Measurements from ENCODE around the gene GBX2. TPM values are rescaled to one million over a fixed set of nuclear protein-coding genes. Genes with fewer than 3 reads are reported as not detected.

GBX2 gene
- total RNA-seq, 1 donor from 2014 or later, result not detected

DNA sequence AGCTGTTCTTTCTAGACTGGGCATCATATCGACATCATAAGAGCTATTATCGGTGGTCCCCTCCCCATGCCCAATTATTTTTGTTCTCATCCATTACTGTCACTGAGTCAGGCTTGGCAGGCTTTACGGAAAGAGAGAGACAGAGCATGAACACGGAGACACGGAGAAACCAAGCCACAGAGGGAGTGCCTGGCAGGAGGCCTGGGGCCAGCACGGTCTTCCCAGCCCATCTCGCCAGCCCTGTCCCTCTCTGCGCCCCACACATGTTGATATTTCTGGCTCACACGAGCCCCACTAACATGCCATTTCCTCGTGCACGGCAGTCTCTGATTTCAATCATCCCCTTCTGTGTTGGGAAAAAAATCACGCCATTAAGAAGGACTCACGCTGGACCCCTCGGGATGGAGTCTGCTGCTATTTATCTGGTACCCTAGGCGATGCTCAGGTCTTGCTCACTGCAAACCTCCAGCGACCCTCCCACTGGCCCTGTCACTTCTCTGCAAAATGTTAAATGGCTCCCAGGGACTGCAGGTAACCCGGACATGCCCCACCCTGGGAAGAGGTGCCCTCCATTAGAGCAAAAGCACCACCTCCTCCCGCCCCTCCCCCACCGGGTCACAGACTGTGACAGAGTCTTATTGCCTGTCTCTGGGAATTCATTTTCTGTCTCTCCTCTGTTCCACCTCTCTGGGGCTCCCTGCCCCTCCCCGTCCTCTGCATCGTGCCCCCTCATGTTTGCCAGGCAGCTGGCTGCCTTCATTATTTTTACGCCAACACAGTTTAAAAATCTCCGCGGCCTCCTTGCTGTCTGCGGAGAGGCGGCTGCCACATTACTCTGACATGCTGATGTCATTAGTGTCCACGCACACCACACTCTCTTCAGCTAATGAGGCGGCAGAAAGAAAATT is 40.1 kb upstream of the GBX2 start:
- H3K4me1 ChIP-seq, result no peaks in the 10 kb centered on the region
- TF ChIP-seq, protein P1, sequence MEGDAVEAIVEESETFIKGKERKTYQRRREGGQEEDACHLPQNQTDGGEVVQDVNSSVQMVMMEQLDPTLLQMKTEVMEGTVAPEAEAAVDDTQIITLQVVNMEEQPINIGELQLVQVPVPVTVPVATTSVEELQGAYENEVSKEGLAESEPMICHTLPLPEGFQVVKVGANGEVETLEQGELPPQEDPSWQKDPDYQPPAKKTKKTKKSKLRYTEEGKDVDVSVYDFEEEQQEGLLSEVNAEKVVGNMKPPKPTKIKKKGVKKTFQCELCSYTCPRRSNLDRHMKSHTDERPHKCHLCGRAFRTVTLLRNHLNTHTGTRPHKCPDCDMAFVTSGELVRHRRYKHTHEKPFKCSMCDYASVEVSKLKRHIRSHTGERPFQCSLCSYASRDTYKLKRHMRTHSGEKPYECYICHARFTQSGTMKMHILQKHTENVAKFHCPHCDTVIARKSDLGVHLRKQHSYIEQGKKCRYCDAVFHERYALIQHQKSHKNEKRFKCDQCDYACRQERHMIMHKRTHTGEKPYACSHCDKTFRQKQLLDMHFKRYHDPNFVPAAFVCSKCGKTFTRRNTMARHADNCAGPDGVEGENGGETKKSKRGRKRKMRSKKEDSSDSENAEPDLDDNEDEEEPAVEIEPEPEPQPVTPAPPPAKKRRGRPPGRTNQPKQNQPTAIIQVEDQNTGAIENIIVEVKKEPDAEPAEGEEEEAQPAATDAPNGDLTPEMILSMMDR (IDR thresholded peaks at IDR 0.05), result no peak
- peaks cover 14% of the 10 kb centered on the region for H3K27me3 ChIP-seq (ENCODE audit: low read depth)
- no peak overlapping the region for H3K4me3 ChIP-seq
- DNase-seq (no peak), ATAC-seq (no peak)
- H3K27ac ChIP-seq, result no peak overlapping the region
- no peaks in the 10 kb centered on the region for H3K36me3 ChIP-seq
- intact Hi-C loops (cut with DNase I), result no loop called here
- H3K9me3 ChIP-seq, result no peaks in the 10 kb centered on the region

DNA sequence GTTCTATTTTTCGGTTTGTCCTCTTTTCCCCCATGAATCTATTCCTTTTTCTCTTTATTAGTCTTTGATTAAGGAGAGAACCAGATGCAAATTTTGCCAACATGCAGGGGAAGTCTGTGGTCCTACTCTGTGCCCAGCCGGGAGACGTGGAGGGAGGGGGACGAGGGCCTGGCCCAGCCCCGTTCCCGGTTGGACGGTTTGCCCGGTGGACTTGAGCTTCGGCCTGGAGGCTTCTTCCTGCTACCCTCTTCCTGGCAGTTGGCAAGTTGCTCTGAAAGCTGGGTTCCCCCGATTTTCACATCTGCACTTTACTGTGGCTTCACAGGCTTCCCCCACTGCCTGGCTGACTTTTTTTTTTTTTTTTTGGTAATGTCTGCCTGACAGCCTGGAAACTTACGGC is 39.3 kb upstream of the GBX2 start:
- no peak overlapping the region for H3K27ac ChIP-seq
- H3K27me3 ChIP-seq (ENCODE audit: low read depth), result peaks cover 11% of the 10 kb centered on the region
- ATAC-seq (no peak), DNase-seq (no peak)
- H3K4me1 ChIP-seq, result no peaks in the 10 kb centered on the region
- intact Hi-C loops (cut with DNase I), result no loop called here
- H3K9me3 ChIP-seq, result no peaks in the 10 kb centered on the region
- TF ChIP-seq, protein P1 (IDR thresholded peaks at IDR 0.05), result no peak
- H3K36me3 ChIP-seq, result no peaks in the 10 kb centered on the region
- no peak overlapping the region for H3K4me3 ChIP-seq

DNA sequence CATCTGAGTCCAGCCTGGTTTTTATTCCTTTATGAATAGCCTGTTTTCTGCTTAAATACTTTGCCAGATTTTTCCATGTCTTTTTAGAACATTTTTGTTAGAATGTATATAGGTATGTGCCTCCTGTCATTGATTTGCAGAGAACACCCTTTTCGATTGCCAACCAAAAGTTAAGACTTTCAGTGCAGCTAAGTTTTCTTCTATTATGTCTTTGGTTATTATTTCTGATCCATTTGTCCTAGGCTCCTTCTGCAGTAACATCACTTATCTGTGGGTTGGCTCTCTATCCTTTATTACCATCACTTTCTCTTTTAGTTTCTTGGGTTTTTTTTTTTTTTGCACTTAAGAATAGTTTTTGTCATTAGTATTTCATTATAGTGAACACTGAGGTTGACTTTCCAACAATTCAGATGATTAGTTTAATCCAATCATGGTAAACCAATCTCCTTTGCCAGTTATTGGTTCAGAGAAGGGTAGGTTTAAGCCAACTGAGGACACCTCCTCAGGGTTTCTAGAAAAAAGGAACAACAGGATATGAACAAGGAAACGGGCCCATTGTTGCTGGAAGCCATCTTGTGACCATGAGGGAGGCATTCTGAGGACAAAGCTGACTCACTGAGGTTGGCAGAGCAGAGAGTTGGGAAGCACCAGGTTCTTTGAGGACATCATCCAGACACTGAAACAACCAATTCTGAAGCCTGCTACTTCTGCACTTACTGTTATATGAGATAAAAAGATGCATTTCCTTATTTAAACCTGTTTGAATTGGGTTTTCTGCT is 37.9 kb upstream of the GBX2 start:
- intact Hi-C loops (cut with DNase I), result no loop called here
- DNase-seq, result no peak
- peaks cover 5% of the 10 kb centered on the region for H3K27me3 ChIP-seq (ENCODE audit: low read depth)
- TF ChIP-seq, protein P1 (IDR thresholded peaks at IDR 0.05), result no peak
- H3K36me3 ChIP-seq, result no peaks in the 10 kb centered on the region
- no peaks in the 10 kb centered on the region for H3K4me1 ChIP-seq
- H3K9me3 ChIP-seq, result no peaks in the 10 kb centered on the region
- no peak overlapping the region for H3K27ac ChIP-seq
- no peak overlapping the region for H3K4me3 ChIP-seq
- ATAC-seq, result no peak

DNA sequence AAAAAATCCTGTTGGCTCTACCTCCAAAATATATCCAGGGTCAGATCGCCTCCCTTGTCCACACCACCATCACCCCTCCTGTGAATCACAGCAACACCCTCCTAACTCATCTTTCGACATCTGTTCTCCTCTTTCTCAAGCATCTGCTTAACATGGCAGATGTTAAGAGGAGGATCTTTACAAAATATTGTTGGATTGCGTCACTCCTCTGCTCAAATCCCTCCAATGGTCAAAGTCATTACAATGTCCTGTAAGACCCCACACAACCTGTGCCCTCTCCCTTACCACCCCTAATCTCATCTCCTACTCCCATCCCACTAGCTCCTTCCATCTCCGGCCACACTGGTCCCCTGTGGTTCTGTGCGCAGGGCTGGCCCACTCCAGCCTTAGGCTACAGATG is 36.8 kb upstream of the GBX2 start:
- intact Hi-C loops (cut with DNase I), result no loop called here
- ATAC-seq, result no peak
- Histone ChIP-seq H3K27ac (no peak overlapping the region), H3K27me3 (ENCODE audit: low read depth) (peaks cover 5% of the 10 kb centered on the region), H3K36me3 (no peaks in the 10 kb centered on the region), H3K4me1 (no peaks in the 10 kb centered on the region), H3K9me3 (no peaks in the 10 kb centered on the region), H3K4me3 (no peak overlapping the region)
- TF ChIP-seq, protein P1 (IDR thresholded peaks at IDR 0.05), result no peak
- no peak for DNase-seq

DNA sequence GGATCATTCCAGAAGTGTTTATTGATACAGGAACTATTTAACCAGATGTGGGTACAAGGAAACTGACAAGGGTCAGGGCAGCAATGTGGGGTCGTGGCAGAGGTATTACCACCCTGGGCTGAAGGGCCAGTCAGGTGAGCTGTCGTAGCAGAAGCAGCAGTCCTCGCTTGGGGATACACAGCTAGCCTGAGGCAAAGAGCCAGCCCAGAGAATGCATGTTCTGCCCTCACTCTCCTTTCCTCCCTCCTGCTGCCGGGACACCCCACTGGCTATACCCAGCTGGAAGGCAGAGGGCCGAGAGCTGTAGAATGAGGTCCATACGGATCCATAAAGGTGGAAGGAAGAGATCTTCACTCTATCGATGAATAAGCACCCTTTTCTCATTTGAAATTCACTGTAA is 32.2 kb upstream of the GBX2 start:
- Histone ChIP-seq H3K27ac (no peak overlapping the region), H3K36me3 (no peaks in the 10 kb centered on the region), H3K4me1 (no peaks in the 10 kb centered on the region), H3K27me3 (ENCODE audit: low read depth) (peaks cover 5% of the 10 kb centered on the region), H3K9me3 (no peaks in the 10 kb centered on the region), H3K4me3 (no peak overlapping the region)
- TF ChIP-seq, protein P1 (IDR thresholded peaks at IDR 0.05), result no peak
- ATAC-seq (no peak), DNase-seq (no peak)
- intact Hi-C loops (cut with DNase I), result no loop called here
